ENCODE data around the gene MGA.

Gene MGA

DNA sequence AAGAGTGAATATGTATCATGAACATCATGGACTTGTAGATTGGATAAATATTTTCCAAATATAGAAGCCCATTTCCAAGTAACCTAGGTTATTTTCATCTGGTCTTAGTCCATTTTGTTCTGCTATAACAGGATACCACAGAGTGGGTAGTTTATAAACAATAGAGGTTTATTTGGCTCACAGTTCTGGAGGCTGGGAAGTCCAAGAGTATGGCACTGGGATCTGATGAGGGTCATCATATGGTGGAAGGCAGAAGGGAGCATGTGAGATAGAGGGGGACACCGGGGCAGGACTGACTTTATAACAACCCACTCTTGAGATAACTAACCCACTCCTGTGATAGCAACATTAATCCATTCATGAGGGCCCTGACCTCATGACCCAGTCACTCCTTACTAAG, 9.4 kb upstream of the MGA start:
- H3K79me2 ChIP-seq (ENCODE audit: insufficient read depth, low read length) = no peaks in the 10 kb centered on the region
- no peaks in the 10 kb centered on the region for H3K9me3 ChIP-seq (ENCODE audit: insufficient read depth, low read length)
- no peak overlapping the region for H3K9ac ChIP-seq (ENCODE audit: low read length)
- no peaks in the 10 kb centered on the region for H3K27me3 ChIP-seq (ENCODE audit: low read length)
- H3F3A ChIP-seq (ENCODE audit: insufficient read depth) = no peaks in the 10 kb centered on the region
- H3K4me3 ChIP-seq (ENCODE audit: insufficient read depth, low read length, poor library complexity, severe bottlenecking) = no peak overlapping the region
- no peaks in the 10 kb centered on the region for H3K36me3 ChIP-seq (ENCODE audit: low read length)
- TF ChIP-seq, protein P1, sequence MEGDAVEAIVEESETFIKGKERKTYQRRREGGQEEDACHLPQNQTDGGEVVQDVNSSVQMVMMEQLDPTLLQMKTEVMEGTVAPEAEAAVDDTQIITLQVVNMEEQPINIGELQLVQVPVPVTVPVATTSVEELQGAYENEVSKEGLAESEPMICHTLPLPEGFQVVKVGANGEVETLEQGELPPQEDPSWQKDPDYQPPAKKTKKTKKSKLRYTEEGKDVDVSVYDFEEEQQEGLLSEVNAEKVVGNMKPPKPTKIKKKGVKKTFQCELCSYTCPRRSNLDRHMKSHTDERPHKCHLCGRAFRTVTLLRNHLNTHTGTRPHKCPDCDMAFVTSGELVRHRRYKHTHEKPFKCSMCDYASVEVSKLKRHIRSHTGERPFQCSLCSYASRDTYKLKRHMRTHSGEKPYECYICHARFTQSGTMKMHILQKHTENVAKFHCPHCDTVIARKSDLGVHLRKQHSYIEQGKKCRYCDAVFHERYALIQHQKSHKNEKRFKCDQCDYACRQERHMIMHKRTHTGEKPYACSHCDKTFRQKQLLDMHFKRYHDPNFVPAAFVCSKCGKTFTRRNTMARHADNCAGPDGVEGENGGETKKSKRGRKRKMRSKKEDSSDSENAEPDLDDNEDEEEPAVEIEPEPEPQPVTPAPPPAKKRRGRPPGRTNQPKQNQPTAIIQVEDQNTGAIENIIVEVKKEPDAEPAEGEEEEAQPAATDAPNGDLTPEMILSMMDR (IDR thresholded peaks at IDR 0.05; ENCODE audit: insufficient read depth, low read length, poor library complexity, severe bottlenecking) = no peak
- TF ChIP-seq EZH2phosphoT487 (conservative IDR thresholded peaks at IDR 0.05; ENCODE audit: low read length) = no peak
- H2AFZ ChIP-seq (ENCODE audit: low read depth, low read length, severe bottlenecking) = no peak overlapping the region
- H3K4me2 ChIP-seq (ENCODE audit: low read depth, low read length, poor library complexity, severe bottlenecking) = no peak overlapping the region
- no peaks in the 10 kb centered on the region for H4K20me1 ChIP-seq (ENCODE audit: low read depth, low read length)
- H3K27ac ChIP-seq (ENCODE audit: low read depth, low read length) = no peak overlapping the region
- H3K9me2 ChIP-seq (replicated peaks; ENCODE audit: insufficient read depth, low read length) = no peaks in the 10 kb centered on the region

DNA sequence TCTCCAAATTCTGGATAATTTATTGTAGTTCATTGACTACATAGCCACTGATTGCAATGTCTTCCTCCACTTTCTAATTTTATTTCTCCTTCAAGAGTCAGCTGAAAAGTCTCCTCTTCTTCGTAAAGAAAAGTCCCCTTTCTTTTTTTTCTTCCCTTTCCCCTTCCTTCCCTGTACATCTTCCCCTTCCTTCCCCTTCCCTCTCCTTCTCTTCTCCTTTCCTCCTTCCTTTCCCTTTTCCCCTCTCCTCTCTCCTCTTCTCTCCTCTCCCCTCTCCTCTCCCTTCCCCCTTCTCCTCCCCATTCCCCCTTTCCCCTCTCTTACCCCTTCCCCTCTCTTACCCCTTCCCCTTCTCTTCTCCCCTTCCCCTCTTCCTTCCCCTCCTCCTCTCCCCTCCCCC, 8.8 kb upstream of the MGA start:
- H2AFZ ChIP-seq (ENCODE audit: low read depth, low read length, severe bottlenecking) = no peak overlapping the region
- H3K27ac ChIP-seq (ENCODE audit: low read depth, low read length) = no peak overlapping the region
- no peak overlapping the region for H3K9ac ChIP-seq (ENCODE audit: low read length)
- no peaks in the 10 kb centered on the region for H3K27me3 ChIP-seq (ENCODE audit: low read length)
- no peaks in the 10 kb centered on the region for H3F3A ChIP-seq (ENCODE audit: insufficient read depth)
- H3K4me2 ChIP-seq (ENCODE audit: low read depth, low read length, poor library complexity, severe bottlenecking) = no peak overlapping the region
- no peaks in the 10 kb centered on the region for H4K20me1 ChIP-seq (ENCODE audit: low read depth, low read length)
- TF ChIP-seq, protein P1 (IDR thresholded peaks at IDR 0.05; ENCODE audit: insufficient read depth, low read length, poor library complexity, severe bottlenecking) = no peak
- TF ChIP-seq EZH2phosphoT487 (conservative IDR thresholded peaks at IDR 0.05; ENCODE audit: low read length) = no peak
- no peak overlapping the region for H3K4me3 ChIP-seq (ENCODE audit: insufficient read depth, low read length, poor library complexity, severe bottlenecking)
- no peaks in the 10 kb centered on the region for H3K9me2 ChIP-seq (replicated peaks; ENCODE audit: insufficient read depth, low read length)
- no peaks in the 10 kb centered on the region for H3K79me2 ChIP-seq (ENCODE audit: insufficient read depth, low read length)
- no peaks in the 10 kb centered on the region for H3K9me3 ChIP-seq (ENCODE audit: insufficient read depth, low read length)
- H3K36me3 ChIP-seq (ENCODE audit: low read length) = no peaks in the 10 kb centered on the region

GRCh38 chr15:41653760-41654159, 6.4 kb upstream of the MGA start:
- Histone ChIP-seq H3K27me3 (ENCODE audit: low read length) (no peaks in the 10 kb centered on the region), H4K20me1 (ENCODE audit: low read depth, low read length) (no peaks in the 10 kb centered on the region), H3K9me3 (ENCODE audit: insufficient read depth, low read length) (no peaks in the 10 kb centered on the region), H3F3A (ENCODE audit: insufficient read depth) (peaks cover 4% of the 10 kb centered on the region; the same call in 1 of the 2 replicates), H3K4me2 (ENCODE audit: low read depth, low read length, poor library complexity, severe bottlenecking) (no peak overlapping the region), H3K9me2 (replicated peaks; ENCODE audit: insufficient read depth, low read length) (no peaks in the 10 kb centered on the region), H3K36me3 (ENCODE audit: low read length) (no peaks in the 10 kb centered on the region), H3K4me3 (ENCODE audit: insufficient read depth, low read length, poor library complexity, severe bottlenecking) (no peak overlapping the region), H3K79me2 (ENCODE audit: insufficient read depth, low read length) (no peaks in the 10 kb centered on the region), H2AFZ (ENCODE audit: low read depth, low read length, severe bottlenecking) (no peak overlapping the region), H3K9ac (ENCODE audit: low read length) (no peak overlapping the region), H3K27ac (ENCODE audit: low read depth, low read length) (no peak overlapping the region)
- no peak for TF ChIP-seq EZH2phosphoT487 (conservative IDR thresholded peaks at IDR 0.05; ENCODE audit: low read length)
- TF ChIP-seq, protein P1 (IDR thresholded peaks at IDR 0.05; ENCODE audit: insufficient read depth, low read length, poor library complexity, severe bottlenecking) = no peak

Data from SU-DHL-6 (cell line).